Measurements from ENCODE around the gene UQCR10.

Gene UQCR10

GRCh38 chr22:29786031-29786430 lies 18.9 kb downstream of the UQCR10 start:
- in situ Hi-C loops (cut with HindIII; ENCODE audit: low pct_ligation_motif_present, low pct_unique_long_range_greater_than_20kb, low sequenced_read_pairs), result no loop called here
- DNase-seq, result no peak

- DNase-seq, result no peak
- in situ Hi-C loops (cut with HindIII; ENCODE audit: low pct_ligation_motif_present, low pct_unique_long_range_greater_than_20kb, low sequenced_read_pairs), result no loop called here
Observed at GRCh38 chr22:29787371-29787980, 20.3 kb downstream of the UQCR10 start.

GRCh38 chr22:29788339-29789279 lies 21.4 kb downstream of the UQCR10 start:
- in situ Hi-C loops (cut with HindIII; ENCODE audit: low pct_ligation_motif_present, low pct_unique_long_range_greater_than_20kb, low sequenced_read_pairs), result no loop called here
- DNase-seq, result no peak

GRCh38 chr22:29790061-29790460 lies 22.9 kb downstream of the UQCR10 start:
- no peak for DNase-seq

GRCh38 chr22:29793396-29793795 lies 26.2 kb downstream of the UQCR10 start:
- in situ Hi-C loops (cut with HindIII; ENCODE audit: low pct_ligation_motif_present, low pct_unique_long_range_greater_than_20kb, low sequenced_read_pairs), result no loop called here
- no peak for DNase-seq

More at GRCh38 chr22:29790061-29790460, 22.9 kb downstream of the UQCR10 start:
- in situ Hi-C loops (cut with HindIII; ENCODE audit: low pct_ligation_motif_present, low pct_unique_long_range_greater_than_20kb, low sequenced_read_pairs), result no loop called here

- in situ Hi-C loops (cut with HindIII; ENCODE audit: low pct_ligation_motif_present, low pct_unique_long_range_greater_than_20kb, low sequenced_read_pairs), result no loop called here
- no peak for DNase-seq
Observed at GRCh38 chr22:29795663-29796062, 28.5 kb downstream of the UQCR10 start.

GRCh38 chr22:29797351-29797750 lies 30.2 kb downstream of the UQCR10 start:
- DNase-seq, result no peak

GRCh38 chr22:29798318-29798717 lies 31.1 kb downstream of the UQCR10 start:
- no peak for DNase-seq
- in situ Hi-C loops (cut with HindIII; ENCODE audit: low pct_ligation_motif_present, low pct_unique_long_range_greater_than_20kb, low sequenced_read_pairs), result no loop called here

More at GRCh38 chr22:29797351-29797750, 30.2 kb downstream of the UQCR10 start:
- in situ Hi-C loops (cut with HindIII; ENCODE audit: low pct_ligation_motif_present, low pct_unique_long_range_greater_than_20kb, low sequenced_read_pairs), result no loop called here

- in situ Hi-C loops (cut with HindIII; ENCODE audit: low pct_ligation_motif_present, low pct_unique_long_range_greater_than_20kb, low sequenced_read_pairs), result no loop called here
- no peak for DNase-seq
Observed at GRCh38 chr22:29798801-29799200, 31.6 kb downstream of the UQCR10 start.

GRCh38 chr22:29799217-29799680 lies 32.1 kb downstream of the UQCR10 start:
- in situ Hi-C loops (cut with HindIII; ENCODE audit: low pct_ligation_motif_present, low pct_unique_long_range_greater_than_20kb, low sequenced_read_pairs), result no loop called here
- DNase-seq, result peak; percentile 78

GRCh38 chr22:29801153-29801552 lies 34.0 kb downstream of the UQCR10 start:
- in situ Hi-C loops (cut with HindIII; ENCODE audit: low pct_ligation_motif_present, low pct_unique_long_range_greater_than_20kb, low sequenced_read_pairs), result no loop called here
- no peak for DNase-seq

GRCh38 chr22:29801796-29802195 lies 34.6 kb downstream of the UQCR10 start:
- no peak for DNase-seq
- in situ Hi-C loops (cut with HindIII; ENCODE audit: low pct_ligation_motif_present, low pct_unique_long_range_greater_than_20kb, low sequenced_read_pairs), result no loop called here

- DNase-seq, result no peak
- in situ Hi-C loops (cut with HindIII; ENCODE audit: low pct_ligation_motif_present, low pct_unique_long_range_greater_than_20kb, low sequenced_read_pairs), result no loop called here
Observed at GRCh38 chr22:29803190-29803589, 36.0 kb downstream of the UQCR10 start.

- in situ Hi-C loops (cut with HindIII; ENCODE audit: low pct_ligation_motif_present, low pct_unique_long_range_greater_than_20kb, low sequenced_read_pairs), result no loop called here
- DNase-seq, result no peak
Observed at GRCh38 chr22:29804985-29805384, 37.8 kb downstream of the UQCR10 start.

GRCh38 chr22:29806196-29806595 lies 39.0 kb downstream of the UQCR10 start:
- no peak for DNase-seq

GRCh38 chr22:29810216-29810615 lies 43.0 kb downstream of the UQCR10 start:
- no peak for DNase-seq
- in situ Hi-C loops (cut with HindIII; ENCODE audit: low pct_ligation_motif_present, low pct_unique_long_range_greater_than_20kb, low sequenced_read_pairs), result no loop called here

More at GRCh38 chr22:29806196-29806595, 39.0 kb downstream of the UQCR10 start:
- in situ Hi-C loops (cut with HindIII; ENCODE audit: low pct_ligation_motif_present, low pct_unique_long_range_greater_than_20kb, low sequenced_read_pairs), result no loop called here

GRCh38 chr22:29811377-29811776 lies 44.2 kb downstream of the UQCR10 start:
- in situ Hi-C loops (cut with HindIII; ENCODE audit: low pct_ligation_motif_present, low pct_unique_long_range_greater_than_20kb, low sequenced_read_pairs), result no loop called here
- no peak for DNase-seq

- in situ Hi-C loops (cut with HindIII; ENCODE audit: low pct_ligation_motif_present, low pct_unique_long_range_greater_than_20kb, low sequenced_read_pairs), result no loop called here
- no peak for DNase-seq
Observed at GRCh38 chr22:29813126-29813525, 46.0 kb downstream of the UQCR10 start.

GRCh38 chr22:29813563-29813962 lies 46.4 kb downstream of the UQCR10 start:
- in situ Hi-C loops (cut with HindIII; ENCODE audit: low pct_ligation_motif_present, low pct_unique_long_range_greater_than_20kb, low sequenced_read_pairs), result no loop called here
- DNase-seq, result peak; percentile 78

- DNase-seq, result no peak
- in situ Hi-C loops (cut with HindIII; ENCODE audit: low pct_ligation_motif_present, low pct_unique_long_range_greater_than_20kb, low sequenced_read_pairs), result no loop called here
Observed at GRCh38 chr22:29814003-29814402, 46.8 kb downstream of the UQCR10 start.

All from ACHN (cell line).